ENCODE measurements around the gene CRNKL1.

CRNKL1 gene

DNA sequence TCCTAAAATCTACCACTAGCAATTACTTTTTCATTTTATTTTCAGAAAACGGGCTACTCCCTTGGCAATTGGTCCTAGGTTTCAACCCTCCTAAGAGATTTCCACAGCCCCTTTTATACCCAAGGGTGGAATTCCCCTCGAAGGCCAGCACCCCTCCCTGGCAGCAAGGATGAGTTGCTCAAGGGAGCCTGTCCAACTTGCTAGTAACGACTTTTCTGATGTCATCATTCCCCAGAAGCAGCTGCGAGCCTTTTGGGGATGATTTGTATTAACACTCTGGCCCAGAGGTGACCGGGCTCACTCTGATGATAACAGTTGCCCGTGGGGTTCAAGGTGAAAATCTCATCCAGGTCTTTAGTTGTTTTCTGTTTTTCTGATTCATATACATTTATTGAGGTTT is 65.8 kb downstream of the CRNKL1 start:
- no peak for DNase-seq (ENCODE audit: extremely low read depth in 1 of 2, low read depth in 1 of 2)
